Measurements from ENCODE around the gene BRINP3. TPM values are rescaled to one million over a fixed set of nuclear protein-coding genes. Genes with fewer than 3 reads are reported as not detected.

BRINP3 gene
- total and polyA plus RNA-seq, 11 donors: 0.15 to 2.7 (median 0.41) TPM; not detected in 3

DNA sequence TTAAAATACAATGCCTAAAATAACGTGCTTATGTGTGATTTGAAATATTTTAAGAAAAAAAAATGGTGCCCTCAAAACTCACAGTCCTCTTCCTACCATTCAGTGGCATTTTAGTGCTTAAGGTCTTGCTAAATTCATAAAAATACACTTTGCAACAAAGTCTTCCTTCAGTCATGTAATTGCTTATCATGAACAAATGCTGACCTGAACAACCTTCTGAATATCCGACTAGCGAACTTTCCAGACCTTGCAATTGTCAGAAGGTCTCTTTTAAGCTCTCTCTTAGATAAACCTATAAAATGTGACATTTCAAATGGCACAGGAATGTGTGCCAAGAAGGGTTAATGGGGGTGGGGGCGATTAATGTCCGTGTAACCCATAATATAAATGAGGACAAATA is 858 bp downstream of the BRINP3 start:
- Histone ChIP-seq H3K36me3 (no peaks in the 10 kb centered on the region), H3K9me3 (no peaks in the 10 kb centered on the region), H3K27ac (no peak overlapping the region), H3K27me3 (peaks cover 0 to 49% (median 30%) of the 10 kb centered on the region in 9 donors), H3K4me3 (no peak overlapping the region), H3K4me1 (peaks cover 0 to 10% (median 0%) of the 10 kb centered on the region in 12 donors)
- ATAC-seq (no peak), DNase-seq (no peak)
- intact Hi-C loops (cut with DNase I): no loop called here
- WGBS, 4 donors: 27 to 39% (median 34%) methylated on average over 5 of the region's 5 CpGs
- TF ChIP-seq, protein P1, sequence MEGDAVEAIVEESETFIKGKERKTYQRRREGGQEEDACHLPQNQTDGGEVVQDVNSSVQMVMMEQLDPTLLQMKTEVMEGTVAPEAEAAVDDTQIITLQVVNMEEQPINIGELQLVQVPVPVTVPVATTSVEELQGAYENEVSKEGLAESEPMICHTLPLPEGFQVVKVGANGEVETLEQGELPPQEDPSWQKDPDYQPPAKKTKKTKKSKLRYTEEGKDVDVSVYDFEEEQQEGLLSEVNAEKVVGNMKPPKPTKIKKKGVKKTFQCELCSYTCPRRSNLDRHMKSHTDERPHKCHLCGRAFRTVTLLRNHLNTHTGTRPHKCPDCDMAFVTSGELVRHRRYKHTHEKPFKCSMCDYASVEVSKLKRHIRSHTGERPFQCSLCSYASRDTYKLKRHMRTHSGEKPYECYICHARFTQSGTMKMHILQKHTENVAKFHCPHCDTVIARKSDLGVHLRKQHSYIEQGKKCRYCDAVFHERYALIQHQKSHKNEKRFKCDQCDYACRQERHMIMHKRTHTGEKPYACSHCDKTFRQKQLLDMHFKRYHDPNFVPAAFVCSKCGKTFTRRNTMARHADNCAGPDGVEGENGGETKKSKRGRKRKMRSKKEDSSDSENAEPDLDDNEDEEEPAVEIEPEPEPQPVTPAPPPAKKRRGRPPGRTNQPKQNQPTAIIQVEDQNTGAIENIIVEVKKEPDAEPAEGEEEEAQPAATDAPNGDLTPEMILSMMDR (IDR thresholded peaks at IDR 0.05): no peak
- no peak for TF ChIP-seq POLR2A (IDR thresholded peaks at IDR 0.05)

DNA sequence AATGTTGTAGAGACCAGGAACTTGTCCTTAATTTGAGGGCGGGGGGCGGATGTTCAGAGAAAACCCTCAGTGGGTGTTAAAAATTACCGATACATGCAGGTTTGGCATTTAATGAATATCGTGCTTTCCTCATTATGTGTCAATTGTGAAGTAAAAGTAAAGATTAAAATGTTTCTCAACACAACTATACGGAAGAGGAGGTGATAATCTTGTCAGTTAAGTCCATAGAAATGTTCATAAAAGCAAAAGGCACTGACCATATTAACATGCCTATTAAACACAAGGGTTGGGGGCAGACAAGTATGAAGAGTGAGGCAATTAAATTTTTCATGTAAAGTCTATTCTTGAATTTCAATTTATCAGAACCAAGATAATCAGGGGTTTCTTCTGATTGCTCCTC is 1.3 kb downstream of the BRINP3 start:
- DNase-seq (no peak), ATAC-seq (no peak)
- Histone ChIP-seq H3K27me3 (peaks cover 0 to 49% (median 30%) of the 10 kb centered on the region in 9 donors), H3K4me3 (peak overlapping the region in 5 of 12 donors; percentile 26 to 52 (median 46)), H3K36me3 (no peaks in the 10 kb centered on the region), H3K27ac (no peak overlapping the region), H3K4me1 (peaks cover 0 to 10% (median 0%) of the 10 kb centered on the region in 12 donors), H3K9me3 (no peaks in the 10 kb centered on the region)
- 12 to 27% (median 21%) methylated on average over 5 of the region's 5 CpGs for WGBS, 4 donors
- TF ChIP-seq POLR2A (IDR thresholded peaks at IDR 0.05): no peak
- TF ChIP-seq, protein P1 (IDR thresholded peaks at IDR 0.05): no peak
- intact Hi-C loops (cut with DNase I): no loop called here

DNA sequence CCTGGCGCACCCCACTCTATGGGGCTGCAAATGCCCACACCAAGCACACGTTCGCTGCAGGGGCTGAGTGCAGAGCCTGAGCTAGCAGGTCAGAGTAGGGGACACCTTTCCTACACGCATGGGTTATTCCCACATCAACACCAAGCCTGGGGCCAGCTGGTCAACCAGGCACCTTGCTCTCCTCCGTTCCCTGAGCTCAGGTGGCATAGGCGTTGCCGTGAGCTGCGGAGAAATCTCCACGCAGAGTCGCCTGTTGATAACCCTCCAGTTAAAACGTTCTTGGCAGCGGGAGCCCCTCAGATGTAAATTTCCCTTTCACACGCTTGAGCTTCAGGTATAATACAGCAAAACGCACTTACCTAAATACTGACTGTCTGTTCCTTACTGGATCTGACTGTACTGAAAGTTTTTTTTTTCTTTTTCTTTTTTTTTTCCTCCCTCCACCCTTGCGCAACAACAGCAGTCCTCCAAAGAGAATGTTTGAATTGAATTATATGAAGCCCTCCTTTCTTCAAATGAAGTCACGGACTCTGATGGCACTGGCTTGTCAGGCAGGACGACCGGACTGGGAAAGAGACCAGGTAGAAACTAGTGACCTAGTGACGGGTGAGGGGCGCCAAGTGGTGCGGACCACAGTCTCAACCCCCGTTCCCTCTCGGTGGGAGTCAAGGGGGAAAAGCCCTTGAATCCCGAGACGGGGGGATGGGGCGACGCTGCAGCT is 2.1 kb downstream of the BRINP3 start:
- Histone ChIP-seq H3K36me3 (no peaks in the 10 kb centered on the region), H3K27ac (peak overlapping the region in 1 of 12 donors; percentile 21), H3K9me3 (no peaks in the 10 kb centered on the region), H3K4me3 (peak overlapping the region in 7 of 12 donors; percentile 3 to 52 (median 32)), H3K27me3 (peaks cover 0 to 49% (median 30%) of the 10 kb centered on the region in 9 donors), H3K4me1 (peaks cover 0 to 10% (median 0%) of the 10 kb centered on the region in 12 donors)
- TF ChIP-seq POLR2A (IDR thresholded peaks at IDR 0.05): no peak
- TF ChIP-seq, protein P1 (IDR thresholded peaks at IDR 0.05): no peak
- ATAC-seq (peak in 2 of 4 donors; percentile 58 to 71), DNase-seq (no peak)
- intact Hi-C loops (cut with DNase I): no loop called here
- 1 to 2% (median 2%) methylated on average over 27 of the region's 27 CpGs for WGBS, 4 donors

DNA sequence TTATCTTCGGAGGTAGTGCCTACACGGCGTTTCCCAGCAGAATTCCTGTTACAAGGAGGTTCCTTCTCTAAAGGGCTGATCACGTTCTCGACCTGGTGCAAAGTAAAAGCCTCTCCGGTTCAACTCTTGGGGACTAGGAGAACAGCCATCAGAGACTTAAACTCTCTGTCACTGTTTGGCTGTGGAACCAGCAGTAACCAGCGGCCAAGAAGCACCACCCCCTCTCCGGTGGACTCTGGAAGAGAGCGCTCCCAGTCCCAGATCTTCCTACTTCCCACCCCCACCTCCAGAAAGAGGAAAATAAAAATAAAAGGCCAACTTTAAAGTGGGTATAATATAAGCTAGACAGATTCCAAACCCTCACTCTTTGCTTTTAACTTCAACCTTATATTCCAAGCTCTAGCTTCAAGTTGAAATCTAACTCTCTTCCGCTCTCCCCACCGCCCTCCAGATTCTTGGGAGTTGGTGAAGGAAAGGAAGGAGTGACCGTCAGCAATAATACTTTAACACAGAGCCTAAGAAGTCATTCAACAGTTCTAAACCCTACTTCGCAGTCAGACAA is 2.9 kb downstream of the BRINP3 start:
- no peak for DNase-seq
- intact Hi-C loops (cut with DNase I): no loop called here
- peak in 3 of 4 donors; percentile 52 to 70 (median 54) for ATAC-seq
- Histone ChIP-seq H3K36me3 (no peaks in the 10 kb centered on the region), H3K9me3 (no peaks in the 10 kb centered on the region), H3K27ac (peak overlapping the region in 3 of 12 donors; percentile 1 to 53 (median 26)), H3K27me3 (peaks cover 0 to 49% (median 30%) of the 10 kb centered on the region in 9 donors), H3K4me3 (peak overlapping the region in 7 of 12 donors; percentile 15 to 52 (median 32)), H3K4me1 (peaks cover 0 to 10% (median 0%) of the 10 kb centered on the region in 12 donors)
- WGBS, 4 donors: 4 to 5% (median 4%) methylated on average over 13 of the region's 13 CpGs
- TF ChIP-seq POLR2A (IDR thresholded peaks at IDR 0.05): no peak
- TF ChIP-seq, protein P1 (IDR thresholded peaks at IDR 0.05): no peak
